Neural cell (in vitro differentiated cells): ENCODE results near the gene DENND4B. TPM values are rescaled to one million over a fixed set of nuclear protein-coding genes. Genes with fewer than 3 reads are reported as not detected.
"Not testable (repeated sequence)": the region's sequence is repeated elsewhere in the genome, so short reads cannot be mapped to it uniquely, and the experiment has no call there.

Source experiments
- H2AFZ ChIP-seq: fragments of 200-600, 300-800 bp; sonication (generic), shearing (Covaris generic); 2 replicates; pipeline ENCODE4 v1.6.0; 2014; ENCODE audit warnings: low read depth, mild to moderate bottlenecking, antibody characterized with exemption, low read length, moderate library complexity
- H3F3A ChIP-seq: fragments of 200-600 bp; shearing (Covaris generic); 2 replicates; pipeline ENCODE4 v1.6.1; 2016; ENCODE audit warnings: mild to moderate bottlenecking, moderate library complexity, mixed read lengths, antibody characterized with exemption, low read length; ENCODE audit not compliant: insufficient read depth, poor library complexity, severe bottlenecking
- H3K27ac ChIP-seq: fragments of 200-600, 300-800 bp; sonication (generic), shearing (Covaris generic); 2 replicates; pipeline ENCODE4 v1.5.1; 2014; ENCODE audit warnings: mild to moderate bottlenecking, low read length, moderate library complexity
- H3K27me3 ChIP-seq: fragments of 300-800, 200-600 bp; sonication (generic), shearing (Covaris generic); 2 replicates; pipeline ENCODE4 v1.6.0; 2014; ENCODE audit warnings: mild to moderate bottlenecking, low read depth, low read length, moderate library complexity; ENCODE audit not compliant: insufficient read depth
- H3K36me3 ChIP-seq: fragments of 300-800, 200-600 bp; sonication (generic), shearing (Covaris generic); 2 replicates; pipeline ENCODE4 v1.5.1; 2014; ENCODE audit warnings: mild to moderate bottlenecking, antibody characterized with exemption, low read length, moderate library complexity; ENCODE audit not compliant: insufficient read depth
- H3K4me2 ChIP-seq: fragments of 300-800, 200-600 bp; sonication (generic), shearing (Covaris generic); 2 replicates; pipeline ENCODE4 v1.6.0; 2014; ENCODE audit warnings: mild to moderate bottlenecking, low read length
- H3K4me3 ChIP-seq: fragments of 300-800, 200-600 bp; sonication (generic), shearing (Covaris generic); 2 replicates; pipeline ENCODE4 v1.5.1; 2014; ENCODE audit warnings: mild to moderate bottlenecking, low read length, moderate library complexity
- H3K79me2 ChIP-seq: fragments of 200-600 bp; shearing (Covaris generic); replicated peaks from 2 replicates; pipeline ENCODE4 v1.6.0; 2014; ENCODE audit warnings: mild to moderate bottlenecking, low read length, moderate library complexity; ENCODE audit not compliant: insufficient read depth
- H3K9ac ChIP-seq: fragments of 300-800, 200-600 bp; sonication (generic), shearing (Covaris generic); 2 replicates; pipeline ENCODE4 v1.6.1; 2016; ENCODE audit warnings: mild to moderate bottlenecking, low read length, mixed read lengths
- H3K9me2 ChIP-seq: fragments of 200-600 bp; shearing (Covaris generic); 2 replicates; pipeline ENCODE4 v1.6.1; 2016; ENCODE audit warnings: mild to moderate bottlenecking, low read length, mixed read lengths; ENCODE audit not compliant: insufficient read depth
- H3K9me3 ChIP-seq: fragments of 200-600, 300-800 bp; sonication (generic), shearing (Covaris generic); 2 replicates; pipeline ENCODE4 v1.6.1; 2016; ENCODE audit warnings: mild to moderate bottlenecking, mixed run types, low read length, moderate library complexity, mixed read lengths
- H4K20me1 ChIP-seq: fragments of 200-600 bp; shearing (Covaris generic); 2 replicates; pipeline ENCODE4 v1.6.1; 2016; ENCODE audit warnings: mild to moderate bottlenecking, mixed run types; ENCODE audit not compliant: insufficient read depth
- EP300 ChIP-seq: fragments of 450-650 bp; conservative IDR thresholded peaks from 2 replicates; pipeline ENCODE4 v1.6.1; 2014; ENCODE audit warnings: antibody characterized with exemption, mild to moderate bottlenecking, moderate library complexity; ENCODE audit not compliant: poor library complexity, severe bottlenecking
- EZH2 ChIP-seq: fragments of 200-600, 300-800 bp; shearing (Covaris generic), sonication (generic); IDR thresholded peaks from 2 replicates; pipeline ENCODE4 v1.6.1; 2014; ENCODE audit warnings: antibody characterized with exemption, low read length, borderline replicate concordance, mild to moderate bottlenecking; ENCODE audit not compliant: insufficient read depth, poor library complexity, severe bottlenecking
- MXI1 ChIP-seq: fragments of 450-650 bp; conservative IDR thresholded peaks from 2 replicates; pipeline ENCODE4 v1.6.1; 2014; ENCODE audit warnings: antibody characterized with exemption, mild to moderate bottlenecking; ENCODE audit not compliant: poor library complexity, severe bottlenecking
- POLR2AphosphoS5 ChIP-seq: IDR thresholded peaks from 2 replicates; pipeline ENCODE4 v1.6.1; 2012
- RAD21 ChIP-seq: fragments of 450-650 bp; conservative IDR thresholded peaks from 2 replicates; pipeline ENCODE4 v1.6.1; 2014; ENCODE audit warnings: antibody characterized with exemption, mild to moderate bottlenecking, moderate library complexity
- SMC3 ChIP-seq: fragments of 450-650 bp; conservative IDR thresholded peaks from 2 replicates; pipeline ENCODE4 v1.6.1; 2014; ENCODE audit warnings: antibody characterized with exemption, mild to moderate bottlenecking, moderate library complexity; ENCODE audit not compliant: poor library complexity
- TAF1 ChIP-seq: IDR thresholded peaks from 2 replicates; pipeline ENCODE4 v1.6.1; 2012; ENCODE audit warnings: low read depth
- polyA plus RNA-seq: library from polyadenylated mRNA; depleted of rRNA; stranded (reverse); fragments of >200 nt; gene quantifications from 2 replicates; pipeline ENCODE4 v1.2.3, GENCODE V29; 2014
- TF ChIP-seq, protein P1 (sequence below): fragments of 450-650 bp; IDR thresholded peaks from 2 replicates; pipeline ENCODE4 v1.5.1; 2014; ENCODE audit warnings: antibody characterized with exemption, mild to moderate bottlenecking, moderate library complexity; ENCODE audit not compliant: poor library complexity, severe bottlenecking
- TF ChIP-seq, protein P2 (sequence below): IDR thresholded peaks from 2 replicates; pipeline ENCODE4 v1.6.1; 2012; ENCODE audit warnings: borderline replicate concordance

Gene DENND4B
- polyA plus RNA-seq, 1 donor from 2014 or later = 25.3 TPM

DNA sequence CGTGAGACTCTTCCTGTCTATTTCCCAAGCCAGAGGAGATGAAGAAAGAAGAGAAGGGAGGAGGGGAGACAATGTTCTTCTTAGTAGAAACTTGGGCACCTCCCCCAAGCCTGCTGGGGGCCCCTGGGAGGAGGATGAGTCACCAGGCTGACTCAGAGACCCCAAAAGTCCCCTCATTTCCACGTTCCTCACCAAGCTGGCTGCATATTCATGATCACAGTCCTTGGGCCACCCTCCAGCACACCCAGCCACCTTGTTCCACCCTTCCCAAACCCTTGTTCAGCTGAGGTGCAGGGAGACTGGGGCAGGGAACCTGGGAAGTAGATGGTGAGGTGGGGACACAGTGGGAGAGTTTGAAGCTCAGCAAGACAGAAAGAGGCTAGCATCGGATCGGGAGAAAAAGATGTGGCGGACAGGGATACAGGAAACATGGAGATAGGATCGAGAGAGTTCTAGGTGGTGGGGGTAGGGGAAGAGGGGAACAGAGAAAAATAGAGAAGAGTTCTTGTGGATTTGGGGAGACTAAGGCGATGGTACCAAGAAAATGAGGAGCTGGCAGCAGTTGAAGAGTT is 38.9 kb upstream of the DENND4B start:
- Histone ChIP-seq H3K4me2 (no peak overlapping the region), H3K36me3 (no peaks in the 10 kb centered on the region), H3K27ac (no peak overlapping the region)

DNA sequence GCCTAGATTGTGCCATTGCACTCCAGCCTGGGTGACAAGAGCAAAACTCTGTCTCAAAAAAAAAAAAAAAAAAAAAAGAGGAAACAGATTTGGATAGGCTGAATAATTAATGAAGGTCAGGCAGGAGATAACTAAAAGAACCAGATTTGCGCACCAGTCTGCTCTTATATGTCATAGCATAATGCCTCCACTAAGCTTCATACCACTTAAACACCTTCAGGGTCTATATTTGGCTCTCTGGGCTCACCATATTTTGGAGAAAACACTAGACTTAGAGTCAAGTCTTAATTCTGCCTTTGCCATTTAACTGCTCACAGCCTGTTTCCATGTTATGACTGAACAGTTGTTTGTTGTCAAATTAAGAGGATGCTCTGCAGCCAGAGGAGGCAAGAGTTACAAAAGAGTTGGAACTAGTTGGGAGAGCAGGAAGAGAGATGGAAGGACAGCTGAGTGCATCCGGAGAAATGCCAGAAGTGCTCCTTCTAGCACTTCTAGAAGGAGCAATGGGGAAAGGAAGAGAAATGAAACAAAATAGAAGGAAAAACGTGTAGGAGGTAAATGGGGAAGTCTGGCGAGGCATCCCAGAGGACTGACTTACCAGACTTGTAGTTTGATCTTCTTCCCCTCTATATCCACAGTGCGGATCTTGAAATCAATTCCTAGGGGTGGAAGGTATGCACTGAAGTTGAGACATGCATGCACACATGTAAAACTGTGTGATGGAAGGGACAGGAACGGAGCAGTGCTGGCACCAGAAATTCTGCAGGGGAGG is 37.8 kb upstream of the DENND4B start:
- Histone ChIP-seq H3K9ac (no peak overlapping the region), H3K79me2 (no peaks in the 10 kb centered on the region), H3K9me3 (no peaks in the 10 kb centered on the region), H3K27ac (no peak overlapping the region), H3K36me3 (no peaks in the 10 kb centered on the region), H4K20me1 (no peaks in the 10 kb centered on the region), H3K27me3 (no peaks in the 10 kb centered on the region), H3K9me2 (no peaks in the 10 kb centered on the region), H3K4me2 (no peak overlapping the region), H2AFZ (no peak overlapping the region), H3K4me3 (no peak overlapping the region), H3F3A (no peaks in the 10 kb centered on the region)
- TF ChIP-seq, protein P1, sequence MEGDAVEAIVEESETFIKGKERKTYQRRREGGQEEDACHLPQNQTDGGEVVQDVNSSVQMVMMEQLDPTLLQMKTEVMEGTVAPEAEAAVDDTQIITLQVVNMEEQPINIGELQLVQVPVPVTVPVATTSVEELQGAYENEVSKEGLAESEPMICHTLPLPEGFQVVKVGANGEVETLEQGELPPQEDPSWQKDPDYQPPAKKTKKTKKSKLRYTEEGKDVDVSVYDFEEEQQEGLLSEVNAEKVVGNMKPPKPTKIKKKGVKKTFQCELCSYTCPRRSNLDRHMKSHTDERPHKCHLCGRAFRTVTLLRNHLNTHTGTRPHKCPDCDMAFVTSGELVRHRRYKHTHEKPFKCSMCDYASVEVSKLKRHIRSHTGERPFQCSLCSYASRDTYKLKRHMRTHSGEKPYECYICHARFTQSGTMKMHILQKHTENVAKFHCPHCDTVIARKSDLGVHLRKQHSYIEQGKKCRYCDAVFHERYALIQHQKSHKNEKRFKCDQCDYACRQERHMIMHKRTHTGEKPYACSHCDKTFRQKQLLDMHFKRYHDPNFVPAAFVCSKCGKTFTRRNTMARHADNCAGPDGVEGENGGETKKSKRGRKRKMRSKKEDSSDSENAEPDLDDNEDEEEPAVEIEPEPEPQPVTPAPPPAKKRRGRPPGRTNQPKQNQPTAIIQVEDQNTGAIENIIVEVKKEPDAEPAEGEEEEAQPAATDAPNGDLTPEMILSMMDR = no peak
- no peak for TF ChIP-seq TAF1
- TF ChIP-seq RAD21 = no peak
- no peak for TF ChIP-seq EZH2

More for the DNA sequence above, 38.9 kb upstream of the DENND4B start:
- Histone ChIP-seq H4K20me1 (no peaks in the 10 kb centered on the region), H3K9ac (no peak overlapping the region), H3K9me3 (no peaks in the 10 kb centered on the region), H3F3A (no peaks in the 10 kb centered on the region), H3K9me2 (no peaks in the 10 kb centered on the region), H3K4me3 (no peak overlapping the region), H3K79me2 (no peaks in the 10 kb centered on the region), H2AFZ (no peak overlapping the region), H3K27me3 (no peaks in the 10 kb centered on the region)
- TF ChIP-seq MXI1 = no peak
- no peak for TF ChIP-seq EZH2
- TF ChIP-seq POLR2AphosphoS5 = no peak
- no peak for TF ChIP-seq RAD21
- no peak for TF ChIP-seq EP300
- no peak for TF ChIP-seq TAF1
- no peak for TF ChIP-seq SMC3
- TF ChIP-seq, protein P2, sequence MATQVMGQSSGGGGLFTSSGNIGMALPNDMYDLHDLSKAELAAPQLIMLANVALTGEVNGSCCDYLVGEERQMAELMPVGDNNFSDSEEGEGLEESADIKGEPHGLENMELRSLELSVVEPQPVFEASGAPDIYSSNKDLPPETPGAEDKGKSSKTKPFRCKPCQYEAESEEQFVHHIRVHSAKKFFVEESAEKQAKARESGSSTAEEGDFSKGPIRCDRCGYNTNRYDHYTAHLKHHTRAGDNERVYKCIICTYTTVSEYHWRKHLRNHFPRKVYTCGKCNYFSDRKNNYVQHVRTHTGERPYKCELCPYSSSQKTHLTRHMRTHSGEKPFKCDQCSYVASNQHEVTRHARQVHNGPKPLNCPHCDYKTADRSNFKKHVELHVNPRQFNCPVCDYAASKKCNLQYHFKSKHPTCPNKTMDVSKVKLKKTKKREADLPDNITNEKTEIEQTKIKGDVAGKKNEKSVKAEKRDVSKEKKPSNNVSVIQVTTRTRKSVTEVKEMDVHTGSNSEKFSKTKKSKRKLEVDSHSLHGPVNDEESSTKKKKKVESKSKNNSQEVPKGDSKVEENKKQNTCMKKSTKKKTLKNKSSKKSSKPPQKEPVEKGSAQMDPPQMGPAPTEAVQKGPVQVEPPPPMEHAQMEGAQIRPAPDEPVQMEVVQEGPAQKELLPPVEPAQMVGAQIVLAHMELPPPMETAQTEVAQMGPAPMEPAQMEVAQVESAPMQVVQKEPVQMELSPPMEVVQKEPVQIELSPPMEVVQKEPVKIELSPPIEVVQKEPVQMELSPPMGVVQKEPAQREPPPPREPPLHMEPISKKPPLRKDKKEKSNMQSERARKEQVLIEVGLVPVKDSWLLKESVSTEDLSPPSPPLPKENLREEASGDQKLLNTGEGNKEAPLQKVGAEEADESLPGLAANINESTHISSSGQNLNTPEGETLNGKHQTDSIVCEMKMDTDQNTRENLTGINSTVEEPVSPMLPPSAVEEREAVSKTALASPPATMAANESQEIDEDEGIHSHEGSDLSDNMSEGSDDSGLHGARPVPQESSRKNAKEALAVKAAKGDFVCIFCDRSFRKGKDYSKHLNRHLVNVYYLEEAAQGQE = no peak
- TF ChIP-seq, protein P1 = no peak

DNA sequence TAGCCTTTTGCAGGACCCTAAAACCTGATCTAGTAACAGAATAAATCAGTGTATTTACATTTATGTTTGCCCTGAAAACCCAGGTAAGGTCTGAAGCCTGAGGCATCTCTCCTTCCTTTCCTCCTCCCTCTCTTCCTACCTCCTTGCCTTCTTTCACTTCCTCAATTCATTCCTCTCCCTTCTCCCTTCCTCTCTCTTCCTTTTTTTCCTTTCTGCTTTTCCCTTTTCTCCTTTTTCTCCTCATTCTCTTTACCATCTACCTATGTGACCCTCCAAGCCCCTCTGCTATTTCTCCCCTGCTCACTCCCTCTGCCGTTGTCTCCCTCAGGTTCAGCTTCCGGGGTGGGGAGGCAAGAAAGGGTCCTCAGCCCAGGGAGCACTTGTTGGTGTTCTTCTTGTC is 35.2 kb upstream of the DENND4B start:
- not testable (repeated sequence) for H3K79me2 ChIP-seq, H3K9ac ChIP-seq, H3K27me3 ChIP-seq, H3F3A ChIP-seq, H3K9me2 ChIP-seq, H3K9me3 ChIP-seq, H2AFZ ChIP-seq, H3K4me3 ChIP-seq, H3K27ac ChIP-seq, H4K20me1 ChIP-seq, H3K36me3 ChIP-seq, H3K4me2 ChIP-seq

DNA sequence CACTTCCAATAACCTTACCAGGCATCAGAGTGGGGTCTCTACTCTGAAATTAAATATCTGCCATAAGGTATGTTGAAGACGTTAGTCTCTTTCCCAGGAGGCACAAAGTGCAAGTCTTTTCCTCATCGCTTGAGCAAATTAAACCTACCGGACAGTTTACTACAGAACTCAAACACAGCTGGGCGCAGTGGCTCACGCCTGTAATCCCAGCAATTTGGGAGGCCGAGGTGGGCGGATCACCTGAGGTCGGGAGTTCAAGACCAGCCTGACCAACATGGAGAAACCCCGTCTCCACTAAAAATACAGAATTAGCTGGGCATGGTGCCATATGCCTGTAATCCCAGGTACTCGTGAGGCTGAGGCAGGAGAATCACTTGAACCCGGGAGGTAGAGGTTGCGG is 32.6 kb upstream of the DENND4B start:
- Histone ChIP-seq H3K4me3 (peak overlapping the region; percentile 100), H3K79me2 (peaks cover 11% of the 10 kb centered on the region)
- not testable (repeated sequence) for H2AFZ ChIP-seq, H3K9me3 ChIP-seq, H3K4me2 ChIP-seq, H4K20me1 ChIP-seq, H3K27ac ChIP-seq, H3K27me3 ChIP-seq, H3K9me2 ChIP-seq, H3F3A ChIP-seq, H3K36me3 ChIP-seq, H3K9ac ChIP-seq
